Stimulated activated CD4-positive, alpha-beta T cell treated with anti-CD3 and anti-CD28 coated beads, Interleukin-12 subunit alpha, Interleukin-12 subunit beta, amount 100 ng/mL, for 48 hours (primary cell): Measurements from ENCODE around the gene NFKB1.
"Not testable (repeated sequence)": the region's sequence is repeated elsewhere in the genome, so short reads cannot be mapped to it uniquely, and the experiment has no call there.

Experiments
- DNase-seq, 3 donors: peaks; one replicate each; pipeline ENCODE4 v3.0.0-alpha.2; 2020; ENCODE audit warnings: low read depth in 2 of 3, low spot score in 1 of 3

The NFKB1 gene

DNA sequence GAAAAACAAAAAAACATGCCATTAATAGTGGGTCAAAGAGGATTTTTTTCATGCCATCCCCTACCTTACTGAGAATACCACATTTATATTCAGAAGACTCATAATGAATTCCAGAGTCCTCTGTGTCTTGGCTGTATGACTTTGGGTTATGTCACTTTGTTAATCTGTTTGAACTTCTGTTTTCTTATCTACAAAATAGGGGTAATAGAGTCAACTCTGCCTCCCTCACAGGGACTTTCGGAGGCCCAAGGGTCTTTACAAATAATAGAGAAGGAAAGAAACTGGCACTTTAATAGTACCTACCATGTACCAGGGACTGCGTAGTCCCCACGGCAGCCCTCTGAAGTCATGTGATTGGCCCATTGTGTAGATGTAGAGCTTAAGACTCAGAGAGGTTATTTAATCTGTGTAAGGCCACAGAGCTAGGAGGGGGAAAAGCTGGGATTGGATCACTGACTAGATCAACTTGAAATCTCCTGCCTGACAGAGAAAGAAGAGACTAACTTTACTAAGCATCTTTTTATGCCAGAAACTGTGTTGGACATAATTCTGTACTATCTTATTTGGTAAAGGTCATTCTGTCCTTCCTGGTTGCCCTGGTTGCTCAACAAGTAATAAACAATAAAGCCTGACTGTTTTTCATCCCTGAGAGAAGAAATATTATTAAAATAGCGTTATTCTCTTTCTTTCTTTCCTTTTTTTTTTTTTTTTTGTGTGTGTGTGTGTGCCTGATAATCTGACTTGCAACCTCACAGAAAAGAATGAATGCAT, 59.6 kb downstream of the NFKB1 start:
- DNase-seq = no peak

DNA sequence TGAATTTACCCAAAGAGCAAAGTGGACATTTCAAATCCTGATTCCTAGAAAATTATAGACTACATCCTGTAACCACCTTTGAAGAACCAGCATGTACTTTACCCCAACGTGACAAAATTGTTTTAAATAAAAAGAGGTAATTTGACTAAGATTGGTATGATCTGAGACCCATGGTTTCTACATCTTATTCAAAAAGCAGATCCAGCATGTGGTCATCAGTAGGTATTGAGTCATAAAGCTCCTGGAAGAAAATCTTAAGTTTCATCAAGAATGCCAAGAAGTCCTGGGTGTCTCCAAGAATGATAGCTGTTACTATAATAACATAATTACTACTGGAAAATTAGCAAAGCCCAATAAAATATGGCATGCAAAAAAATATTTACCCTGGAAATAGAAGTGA, 61.8 kb downstream of the NFKB1 start:
- DNase-seq = no peak

DNA sequence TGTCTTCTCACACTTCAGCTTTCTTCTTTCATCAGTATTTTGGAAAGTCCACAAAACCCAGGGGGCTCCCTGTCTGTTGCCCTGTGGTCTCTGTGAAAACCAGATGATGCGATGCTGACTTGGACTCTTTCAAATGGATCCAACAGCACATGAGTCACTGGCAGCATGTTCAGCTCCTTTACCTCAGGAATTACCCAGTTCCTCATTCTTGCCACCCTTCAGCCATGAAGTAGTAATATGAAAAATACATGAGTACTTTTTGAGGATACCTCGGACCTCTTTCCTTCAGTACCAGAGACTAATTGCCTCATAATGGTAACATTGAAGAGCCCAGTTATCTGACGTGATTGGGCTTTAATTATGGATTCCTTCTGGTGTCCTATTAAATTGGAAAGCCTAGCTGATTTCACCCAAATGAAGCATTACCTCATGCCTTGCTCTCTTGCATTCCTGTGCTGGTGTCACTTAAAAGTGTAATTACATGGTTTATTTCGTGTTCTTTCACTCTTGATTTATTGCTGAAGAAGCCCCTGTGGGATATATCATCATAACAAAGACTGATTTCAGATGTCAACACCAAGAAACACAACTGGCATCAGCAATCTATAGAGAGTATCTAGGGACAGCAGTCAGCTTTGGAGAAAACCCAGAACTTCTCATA, 63.4 kb downstream of the NFKB1 start:
- peak; percentile 23 to 34 (median 24) for DNase-seq

DNA sequence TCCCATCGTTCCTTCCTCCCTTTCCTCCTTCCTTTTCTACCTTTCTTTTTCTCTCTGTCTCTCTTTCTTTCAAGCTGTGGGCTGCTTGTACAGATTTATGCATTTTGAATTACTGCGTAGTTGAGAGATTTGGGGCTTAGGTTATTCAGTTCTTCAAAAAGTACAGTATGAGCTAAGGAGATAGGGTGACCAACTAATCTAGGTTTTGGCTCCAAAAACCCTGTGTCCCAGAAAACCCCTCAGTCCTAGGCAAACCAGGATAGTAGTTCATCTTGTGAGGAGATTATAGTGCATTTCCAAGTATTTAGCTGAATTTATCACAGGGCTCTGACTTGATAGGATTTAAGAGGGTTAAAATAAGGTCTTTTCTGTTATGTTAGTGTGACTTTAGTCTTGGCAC, 64.5 kb downstream of the NFKB1 start:
- DNase-seq = no peak

DNA sequence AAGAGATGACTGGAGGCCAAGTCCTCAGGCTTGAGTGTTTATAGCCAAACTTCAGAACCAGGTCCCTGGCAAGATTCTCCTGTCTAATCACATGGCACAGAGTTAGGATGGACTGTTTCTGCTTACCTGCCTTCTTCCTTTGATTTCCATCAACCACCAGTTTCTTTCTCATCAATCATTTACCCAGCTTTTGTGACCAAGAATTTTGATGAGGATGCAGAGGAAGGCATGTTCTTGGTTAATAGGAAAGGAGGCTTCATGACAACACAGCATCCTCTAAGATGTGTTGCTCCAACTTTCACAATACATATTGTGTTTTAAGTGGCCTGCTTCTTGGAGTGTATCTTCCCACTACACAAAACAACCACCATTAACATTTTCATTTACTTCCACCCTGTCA, 65.3 kb downstream of the NFKB1 start:
- DNase-seq = no peak

DNA sequence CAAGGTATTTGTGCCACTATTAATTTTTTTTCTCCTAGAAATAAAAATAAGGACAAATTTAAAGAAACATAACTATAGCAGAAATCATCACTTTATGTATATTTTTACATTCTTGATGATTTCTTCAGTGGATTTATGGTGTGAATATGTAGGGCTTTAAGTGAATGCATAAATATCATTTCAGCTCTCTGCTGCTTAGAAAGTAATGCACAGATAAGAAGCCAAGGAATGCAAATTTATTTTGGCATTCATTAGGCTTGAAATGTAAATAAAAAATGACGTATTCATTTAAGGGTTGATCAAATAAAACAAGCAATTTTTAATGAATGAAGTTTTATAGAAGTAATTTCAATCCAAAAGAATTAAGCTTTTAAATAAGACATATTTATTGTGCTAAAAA, 66.3 kb downstream of the NFKB1 start:
- no peak for DNase-seq

DNA sequence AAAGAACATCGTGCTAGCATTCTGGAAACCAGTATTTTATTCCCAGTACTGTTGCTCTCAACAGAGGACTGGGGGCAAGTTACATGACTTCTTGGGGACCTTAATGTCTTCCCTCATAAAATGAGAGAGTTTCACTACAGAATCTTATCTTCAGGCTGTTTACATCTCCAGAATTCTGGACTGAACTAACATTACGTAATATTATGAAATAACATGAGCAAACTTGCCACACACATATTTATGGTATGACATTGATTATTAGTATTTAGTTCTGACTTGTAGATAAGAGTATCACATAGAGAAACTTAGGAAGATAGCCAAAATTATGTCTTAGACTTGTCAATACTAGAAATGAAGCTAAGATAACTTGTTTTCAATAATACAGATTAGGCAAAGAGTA, 68.0 kb downstream of the NFKB1 start:
- no peak for DNase-seq

DNA sequence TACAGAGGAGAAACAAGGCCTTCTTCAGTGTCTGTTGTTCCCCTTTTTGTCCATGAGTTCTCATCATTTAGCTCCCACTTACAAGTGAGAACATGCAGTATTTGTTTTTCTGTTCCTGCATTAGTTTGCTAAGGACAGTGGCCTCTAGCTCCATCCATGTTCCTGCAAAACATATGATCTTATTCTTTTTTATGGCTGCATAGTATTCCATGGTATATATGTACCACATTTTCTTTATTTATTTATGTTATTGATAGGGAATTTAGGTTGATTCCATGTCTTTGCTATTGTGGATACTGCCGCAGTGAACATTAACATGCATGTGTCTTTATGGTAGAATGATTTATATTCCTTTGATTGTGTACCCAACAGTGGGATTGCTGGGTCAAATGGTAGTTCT, 69.1 kb downstream of the NFKB1 start:
- DNase-seq = not testable (repeated sequence)

DNA sequence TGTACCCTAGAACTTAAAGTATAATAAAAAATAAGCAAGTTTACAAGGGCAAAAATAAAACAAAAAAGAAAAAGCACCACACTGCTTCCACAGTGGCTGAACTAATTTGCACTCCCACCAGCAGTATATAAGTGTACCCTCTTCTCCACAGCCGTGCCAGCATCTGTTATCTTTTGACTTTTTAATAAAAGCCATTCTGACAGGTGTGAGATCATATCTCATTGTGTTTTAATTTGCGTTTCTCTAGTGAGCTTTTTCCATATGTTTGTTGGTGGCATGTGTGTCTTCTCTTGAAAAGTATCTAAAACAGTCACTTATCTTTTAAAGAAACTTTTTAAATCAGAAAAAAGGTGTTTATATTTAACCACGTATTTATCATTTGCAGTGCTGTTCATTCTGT, 71.3 kb downstream of the NFKB1 start:
- DNase-seq = no peak

DNA sequence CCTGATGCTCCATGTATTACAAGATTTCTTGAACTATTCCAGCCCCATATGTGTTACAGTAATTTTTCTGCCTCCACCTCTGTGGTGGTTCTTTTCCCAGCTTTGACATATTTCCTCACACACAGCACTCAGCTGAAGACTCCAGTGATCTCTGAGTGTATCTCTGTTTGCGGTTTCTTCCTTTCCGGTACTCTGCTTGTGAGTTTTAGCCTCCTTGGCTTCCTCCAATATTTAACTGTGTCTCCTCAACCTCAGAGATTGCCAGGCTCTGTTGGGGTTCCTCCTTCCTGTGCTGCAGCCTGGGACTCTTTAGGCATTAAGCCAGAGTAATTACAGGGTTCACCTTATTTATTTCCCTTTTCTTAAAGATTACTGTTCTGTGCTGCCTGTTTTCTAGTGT, 73.2 kb downstream of the NFKB1 start:
- DNase-seq = no peak

DNA sequence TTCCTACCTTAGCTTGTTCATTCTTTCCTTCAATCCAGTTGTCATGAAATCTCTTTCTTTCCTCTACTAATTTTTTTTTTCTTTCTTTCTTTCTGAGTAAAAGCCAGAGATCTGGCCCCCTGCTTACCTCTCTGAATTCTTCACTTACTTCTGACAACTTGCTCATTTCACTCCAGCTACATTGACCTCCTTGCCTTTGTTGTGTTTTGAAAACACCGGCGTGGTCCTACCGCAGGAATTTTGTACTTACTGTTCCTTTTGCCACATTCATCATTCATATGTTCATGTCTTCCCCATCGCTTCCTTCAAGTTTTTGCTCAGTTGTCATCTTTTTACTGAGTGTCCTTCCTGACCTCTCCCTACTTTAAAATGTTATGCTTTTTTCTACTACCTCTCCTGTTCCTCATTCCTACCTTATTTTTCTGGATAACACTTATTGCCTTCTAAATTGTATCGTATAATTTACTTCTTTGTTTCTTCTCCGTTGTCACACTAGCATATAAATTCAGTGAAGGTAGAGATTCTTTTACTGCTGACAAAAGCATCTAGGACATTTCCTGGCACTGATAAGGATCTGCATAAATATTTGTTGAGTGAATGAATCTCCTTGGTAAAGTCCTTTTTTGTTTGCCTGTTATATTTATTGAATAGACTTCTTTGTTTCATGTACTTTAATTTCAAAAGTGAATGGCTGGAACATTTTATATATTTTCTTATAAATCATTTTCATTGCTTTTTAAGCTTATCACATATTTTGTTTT, 74.4 kb downstream of the NFKB1 start:
- no peak for DNase-seq

DNA sequence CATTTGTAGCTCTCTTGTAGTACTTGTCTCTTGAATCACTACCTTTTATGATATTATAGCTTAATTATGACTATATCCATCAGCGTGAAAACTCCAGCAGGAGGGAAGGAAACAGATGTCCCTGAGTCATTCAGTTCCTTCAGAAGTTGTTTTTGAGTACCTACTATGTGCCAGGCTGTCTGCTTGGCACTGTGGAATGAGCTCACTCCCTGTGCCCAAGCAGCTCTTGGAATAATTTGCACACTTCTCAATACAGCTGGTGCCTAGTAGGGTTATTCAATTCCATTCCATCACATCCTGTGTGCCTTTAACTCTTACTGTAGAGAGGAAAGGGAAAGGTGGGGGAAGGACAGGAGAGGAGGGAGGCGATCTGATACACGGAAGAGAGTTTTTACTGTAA, 77.1 kb downstream of the NFKB1 start:
- DNase-seq = no peak

DNA sequence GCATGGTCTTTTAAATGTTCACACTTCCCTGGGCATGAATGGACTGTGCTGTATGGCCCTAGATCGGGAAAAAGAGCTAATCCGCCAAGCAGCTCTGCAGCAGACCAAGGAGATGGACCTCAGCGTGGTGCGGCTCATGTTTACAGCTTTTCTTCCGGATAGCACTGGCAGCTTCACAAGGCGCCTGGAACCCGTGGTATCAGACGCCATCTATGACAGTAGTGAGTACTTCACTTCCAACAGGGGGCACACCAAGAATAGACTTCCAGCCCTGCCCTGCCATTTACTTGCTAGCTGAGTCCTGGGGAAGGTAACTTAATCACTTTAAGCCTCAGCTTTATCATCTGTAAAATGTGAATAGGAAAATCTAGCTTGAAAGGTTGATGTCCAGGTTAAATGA, 77.7 kb downstream of the NFKB1 start:
- no peak for DNase-seq

DNA sequence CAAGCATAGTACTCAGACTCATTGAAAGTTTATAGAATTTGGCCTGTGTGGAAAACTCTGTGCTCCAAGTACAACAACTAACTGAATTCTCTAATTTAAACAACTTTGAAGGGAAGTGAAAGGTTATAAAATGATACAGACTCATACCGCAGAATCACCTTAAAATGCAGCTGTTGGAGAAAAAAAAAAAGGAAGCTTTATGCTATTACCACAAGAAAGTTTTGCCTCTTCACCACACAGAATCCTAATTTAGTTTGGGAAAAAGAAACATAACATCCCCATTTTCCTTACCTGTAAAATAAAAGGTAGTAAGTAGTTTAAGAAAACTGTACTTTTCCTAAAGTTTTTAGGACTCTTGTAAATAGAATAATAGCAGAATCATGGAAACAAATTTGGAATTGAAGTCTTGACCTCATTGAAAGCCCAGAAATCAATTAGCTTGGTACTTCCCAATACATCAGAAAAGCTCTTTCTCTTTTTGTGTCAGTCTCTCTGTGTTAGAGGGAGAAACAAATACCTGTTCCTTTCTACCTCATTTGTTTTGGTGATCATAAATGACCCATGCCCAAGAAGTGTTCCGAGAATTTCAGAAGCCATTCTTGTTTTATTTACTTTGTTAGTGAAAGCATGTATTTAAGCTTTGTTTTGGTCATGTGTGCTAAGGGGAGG, 78.8 kb downstream of the NFKB1 start:
- DNase-seq = no peak

DNA sequence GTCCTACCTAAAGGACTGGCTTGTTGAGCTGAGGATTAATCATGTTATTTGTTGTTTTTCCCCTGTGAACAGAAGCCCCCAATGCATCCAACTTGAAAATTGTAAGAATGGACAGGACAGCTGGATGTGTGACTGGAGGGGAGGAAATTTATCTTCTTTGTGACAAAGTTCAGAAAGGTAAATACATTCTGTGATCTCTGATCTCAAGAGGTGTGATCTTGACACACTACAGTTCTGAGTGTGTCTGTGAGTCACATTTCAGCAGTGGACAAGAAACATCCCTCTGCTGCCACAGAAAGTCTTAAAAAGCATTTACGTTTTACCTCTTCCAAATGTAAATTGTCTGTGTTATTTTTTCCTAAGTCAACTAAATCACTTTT, 79.3 kb downstream of the NFKB1 start:
- peak in 1 of 3 donors; percentile 24 for DNase-seq

DNA sequence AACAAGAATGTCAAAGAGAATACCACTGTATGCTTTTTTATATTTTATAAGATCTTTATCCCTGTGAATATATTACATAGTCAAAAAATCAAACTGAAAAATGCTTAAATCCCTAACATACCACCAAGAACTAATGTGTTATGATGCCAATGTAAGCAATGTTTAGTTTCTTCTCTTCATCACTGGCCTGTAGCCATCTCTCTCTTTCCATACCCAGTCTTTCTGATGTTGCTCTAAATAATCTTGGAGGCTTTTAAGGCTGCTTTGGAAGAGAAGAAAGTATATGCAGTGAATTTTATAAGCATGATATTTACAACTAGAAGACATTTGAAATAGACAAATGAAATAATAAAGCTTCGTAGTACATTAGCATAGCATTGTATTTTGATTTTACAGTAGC, 82.9 kb downstream of the NFKB1 start:
- DNase-seq = no peak

DNA sequence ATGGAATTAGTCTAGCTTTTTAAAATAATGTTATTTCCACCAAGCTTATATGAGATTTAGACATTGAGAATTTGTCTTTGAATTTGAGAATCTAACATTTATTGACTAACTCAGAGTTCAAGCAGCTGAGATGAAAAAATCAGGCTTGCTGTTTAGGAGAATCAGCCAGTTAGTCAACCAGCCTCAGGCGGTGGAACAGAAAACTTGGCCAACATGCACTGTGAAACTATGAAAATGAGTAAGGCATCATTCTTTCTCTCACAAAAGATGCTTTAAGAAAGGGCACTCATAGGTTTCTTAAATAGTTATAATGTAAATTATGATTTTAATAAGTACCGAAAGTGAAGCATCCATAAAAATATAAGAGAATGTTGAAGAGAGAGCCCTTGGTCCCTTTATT, 84.2 kb downstream of the NFKB1 start:
- DNase-seq = no peak

DNA sequence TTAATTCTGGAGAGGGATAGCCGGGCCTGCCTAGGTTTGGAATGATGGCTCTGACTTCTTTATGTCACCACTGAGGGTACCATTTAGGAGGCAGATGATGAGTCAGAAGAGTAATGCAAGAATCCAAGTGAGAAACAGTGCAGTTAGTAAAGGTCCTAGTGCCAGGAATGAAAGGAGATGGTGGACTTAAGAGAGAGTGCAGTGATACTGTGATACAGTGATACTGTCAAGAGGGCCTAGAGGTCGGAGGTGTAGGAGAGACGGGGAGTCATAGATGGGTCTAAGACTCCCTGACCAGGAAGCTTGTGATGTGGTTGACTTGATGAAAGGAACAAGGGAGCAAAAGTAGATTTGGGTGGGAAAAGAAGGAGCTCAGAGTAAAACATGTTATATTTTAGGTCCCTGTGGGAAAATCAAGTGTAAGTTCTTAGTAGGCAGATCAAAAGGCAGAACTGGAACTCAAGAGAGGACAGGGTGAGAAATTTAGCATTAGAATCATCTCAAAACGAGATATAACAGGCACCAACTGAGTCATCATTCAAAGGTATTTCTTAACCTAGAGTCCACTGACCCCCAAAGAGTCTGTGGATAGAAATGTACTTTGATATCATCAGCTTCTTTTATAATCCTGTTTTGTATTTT, 85.0 kb downstream of the NFKB1 start:
- DNase-seq = no peak

DNA sequence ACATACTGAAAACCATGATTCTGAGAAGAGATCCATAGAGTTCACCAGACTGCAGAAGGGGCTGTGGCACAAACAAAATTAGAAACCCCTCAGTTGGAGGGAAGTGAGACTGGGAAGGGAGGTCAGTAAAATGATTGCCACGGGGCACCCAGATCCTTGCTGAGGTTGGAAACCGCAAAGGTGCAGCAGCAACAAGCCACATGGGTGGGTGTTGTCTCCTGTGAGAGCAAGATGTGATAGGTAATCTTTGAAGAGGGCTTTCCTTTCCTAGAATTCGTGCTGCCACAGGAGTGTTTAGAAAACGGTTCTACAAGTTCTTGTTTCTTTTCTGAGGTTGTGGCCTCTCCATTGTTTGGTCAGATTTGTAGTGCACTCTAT, 85.5 kb downstream of the NFKB1 start:
- DNase-seq = no peak

DNA sequence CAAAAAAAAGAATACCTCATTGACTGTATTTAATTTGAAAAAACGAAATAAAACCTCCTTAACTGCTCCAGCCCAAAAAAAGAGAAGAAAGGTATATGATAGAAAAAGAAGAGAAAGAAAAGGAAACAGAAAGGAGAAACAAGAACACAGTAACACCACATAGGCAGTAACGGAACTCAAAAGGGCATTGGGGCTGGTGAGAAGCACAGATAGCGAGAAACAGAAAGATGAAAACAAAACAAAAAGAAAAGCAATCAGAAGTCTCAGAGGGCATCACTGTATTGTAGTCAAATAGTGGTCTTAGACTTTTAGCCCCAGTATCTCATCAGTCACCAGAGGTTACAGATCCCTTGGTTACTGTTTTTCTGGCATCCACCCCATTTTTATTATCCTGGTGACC, 88.6 kb downstream of the NFKB1 start:
- DNase-seq = no peak

DNA sequence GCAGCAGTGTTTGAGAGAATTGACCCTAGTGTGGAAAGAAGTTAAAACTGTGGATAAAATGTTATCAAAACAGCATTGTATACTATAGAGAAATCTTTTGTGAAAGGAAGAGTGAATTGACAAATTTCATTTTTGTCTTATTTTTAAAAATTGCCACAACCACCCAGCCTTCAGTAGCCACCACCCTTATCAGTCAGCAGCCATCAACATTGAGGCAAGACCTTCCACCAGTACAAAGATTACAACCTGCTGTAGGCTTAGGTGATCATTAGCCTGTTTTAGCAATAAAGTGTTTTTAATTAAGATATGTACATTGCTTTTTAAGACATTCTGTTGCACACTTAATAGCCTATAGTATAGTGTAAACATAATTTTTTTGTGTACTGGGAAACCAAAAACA, 91.1 kb downstream of the NFKB1 start:
- no peak for DNase-seq
